Prostate gland (tissue), 2 donors: ENCODE results near the gene RUSF1. TPM values are rescaled to one million over a fixed set of nuclear protein-coding genes. Genes with fewer than 3 reads are reported as not detected.

ENCODE experiments used
- DNase-seq: peaks from one replicate; pipeline ENCODE4 v3.0.0-alpha.2; 2019; ENCODE audit warnings: low spot score
- H3K27ac ChIP-seq, 2 donors: fragments of 200-600 bp; sonication (generic); 2 replicates each; pipeline ENCODE4 v1.5.1; 2017 to 2019
- H3K27me3 ChIP-seq: fragments of 200-600 bp; sonication (generic); replicated peaks from 2 replicates; pipeline ENCODE4 v1.5.1; 2019; ENCODE audit not compliant: insufficient read depth
- H3K36me3 ChIP-seq, 2 donors: fragments of 200-600 bp; sonication (generic); 1 replicate in 1 of 2; 2 replicates in 1 of 2; pipeline versions ENCODE4 v1.5.1 to v1.8.1; 2017 to 2019
- H3K4me1 ChIP-seq: fragments of 200-600 bp; sonication (generic); replicated peaks from 2 replicates; pipeline ENCODE4 v1.5.1; 2019
- H3K4me3 ChIP-seq, 2 donors: fragments of 200-600 bp; sonication (generic); 2 replicates each; pipeline ENCODE4 v1.5.1; 2017 to 2019
- H3K9me3 ChIP-seq: fragments of 200-600 bp; sonication (generic); 2 replicates; pipeline ENCODE4 v1.5.1; 2017
- CTCF ChIP-seq, 4 experiments: fragments of 200-600 bp in 2 of 4; fragments of 450-650 bp in 2 of 4; sonication (generic) in 2 of 4; IDR thresholded peaks; 1 replicate in 3 of 4; 2 replicates in 1 of 4; pipeline ENCODE4 v1.5.1; 2016 to 2019; ENCODE audit warnings: antibody characterized with exemption in 4 of 4, mild to moderate bottlenecking in 2 of 4, moderate library complexity in 2 of 4
- POLR2A ChIP-seq: fragments of 450-650 bp; IDR thresholded peaks from one replicate; pipeline ENCODE4 v1.6.1; 2016; ENCODE audit warnings: antibody characterized with exemption, mild to moderate bottlenecking
- POLR2AphosphoS5 ChIP-seq: sonication (generic); formaldehyde crosslinking; IDR thresholded peaks from one replicate; pipeline ENCODE4 v1.6.1; 2017; ENCODE audit warnings: antibody characterized with exemption
- WGBS: methylation state at CpG from one replicate; pipeline ENCODE4 v1.1.5; 2018; 5-methylcytosine and 5-hydroxymethylcytosine counted together
- intact Hi-C: fragments of 100-400 bp; cut with DNase I; formaldehyde crosslinking; loops from one replicate; pipeline ENCODE4 v1.14.2; 2022
- total RNA-seq, 2 donors: library from RNA; depleted of rRNA; stranded (reverse); fragments of >200 nt; gene quantifications; one replicate each; pipeline ENCODE4 v1.1.0, GENCODE V29; 2016

RUSF1 gene
- total RNA-seq, 2 donors from 2014 or later, result 142 to 153 TPM

- H3K36me3 ChIP-seq, result peaks cover 3 to 11% of the 10 kb centered on the region in 2 donors
- H3K4me1 ChIP-seq, result no peaks in the 10 kb centered on the region
- no peak overlapping the region for H3K4me3 ChIP-seq
- TF ChIP-seq POLR2AphosphoS5 (no peak), POLR2A (no peak), CTCF (IDR thresholded peaks at IDR 0.05) (no peak)
- H3K27ac ChIP-seq, result no peak overlapping the region
- intact Hi-C loops, result no loop called here
- 89% methylated on average over 8 of the region's 8 CpGs for WGBS
- H3K27me3 ChIP-seq, result no peaks in the 10 kb centered on the region
- no peaks in the 10 kb centered on the region for H3K9me3 ChIP-seq
- no peak for DNase-seq
These were observed 16.3 kb downstream of the RUSF1 start for GRCh38 chr16:31491778-31492418.

DNA sequence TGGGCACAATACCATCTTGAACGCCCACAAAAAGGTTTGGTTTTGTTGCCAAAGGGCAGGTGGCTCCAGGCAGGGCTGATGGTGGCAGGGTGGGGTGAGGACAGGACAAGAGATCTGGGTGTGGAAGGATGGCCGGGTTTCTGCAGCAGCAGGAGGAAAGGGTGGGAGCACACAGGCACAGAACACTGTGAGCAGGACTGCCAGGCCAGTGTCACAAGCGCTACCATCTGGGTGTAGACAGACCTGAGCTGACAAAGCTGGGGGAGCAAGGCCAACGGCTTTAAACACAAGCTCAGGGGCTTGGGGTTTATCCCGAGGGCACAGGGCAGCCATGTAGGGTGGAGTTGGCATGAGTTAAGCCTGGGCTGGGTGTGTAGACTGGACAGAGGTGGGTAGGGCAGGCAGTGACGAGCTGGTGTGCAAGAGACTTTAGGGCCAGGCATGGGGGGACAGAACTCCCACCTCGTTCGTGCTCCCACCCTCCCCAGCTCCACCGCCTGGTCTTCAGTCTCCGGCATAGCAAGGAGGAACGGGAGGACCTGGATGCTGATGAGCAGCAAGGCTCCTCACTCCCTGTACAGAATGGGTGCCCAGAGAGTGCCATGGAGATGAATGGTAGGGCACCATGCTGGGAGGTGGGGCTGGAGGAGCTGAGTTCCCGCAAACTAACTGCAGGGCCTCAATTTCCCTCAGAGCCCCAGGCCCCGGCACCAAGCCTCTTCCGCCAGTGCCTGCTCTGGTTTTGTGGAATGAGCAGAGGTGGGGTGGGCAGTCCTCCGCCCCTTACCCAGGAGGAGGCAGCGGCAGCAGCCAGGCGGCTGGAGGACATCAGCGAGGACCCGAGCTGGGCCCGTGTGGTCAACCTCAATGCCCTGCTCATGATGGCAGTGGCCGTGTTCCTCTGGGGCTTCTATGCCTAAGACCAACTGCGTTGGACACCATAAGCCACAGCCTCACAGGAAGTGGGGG, 18.3 kb downstream of the RUSF1 start:
- intact Hi-C loops, result no loop called here
- WGBS, result 90% methylated on average over 22 of the region's 22 CpGs
- H3K9me3 ChIP-seq, result no peaks in the 10 kb centered on the region
- H3K4me3 ChIP-seq, result no peak overlapping the region
- peaks cover 3 to 11% of the 10 kb centered on the region in 2 donors for H3K36me3 ChIP-seq
- no peak for DNase-seq
- no peak for TF ChIP-seq POLR2A
- no peak for TF ChIP-seq CTCF (IDR thresholded peaks at IDR 0.05)
- TF ChIP-seq POLR2AphosphoS5, result no peak
- no peaks in the 10 kb centered on the region for H3K27me3 ChIP-seq
- H3K27ac ChIP-seq, result no peak overlapping the region
- no peaks in the 10 kb centered on the region for H3K4me1 ChIP-seq

DNA sequence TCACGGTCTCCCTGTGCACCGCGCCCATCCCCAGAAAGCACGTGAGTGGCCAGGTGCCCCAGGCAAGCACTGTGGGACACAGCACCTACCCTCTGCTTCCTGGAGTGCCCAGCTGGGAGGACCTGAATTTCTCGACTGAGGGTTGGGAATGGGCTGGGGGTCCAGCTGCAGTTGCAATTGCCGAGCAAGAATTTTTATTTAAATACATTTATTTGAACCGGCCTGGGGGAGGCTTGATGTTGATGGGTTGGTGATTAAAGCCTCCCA, 19.0 kb downstream of the RUSF1 start:
- TF ChIP-seq POLR2A, result no peak
- no peak for TF ChIP-seq CTCF (IDR thresholded peaks at IDR 0.05)
- TF ChIP-seq POLR2AphosphoS5, result no peak
- DNase-seq, result no peak
- 75% methylated on average over 7 of the region's 7 CpGs for WGBS
- intact Hi-C loops, result no loop called here
- Histone ChIP-seq H3K27ac (no peak overlapping the region), H3K36me3 (peaks cover 3 to 11% of the 10 kb centered on the region in 2 donors), H3K4me1 (no peaks in the 10 kb centered on the region), H3K9me3 (no peaks in the 10 kb centered on the region), H3K4me3 (no peak overlapping the region), H3K27me3 (no peaks in the 10 kb centered on the region)

DNA sequence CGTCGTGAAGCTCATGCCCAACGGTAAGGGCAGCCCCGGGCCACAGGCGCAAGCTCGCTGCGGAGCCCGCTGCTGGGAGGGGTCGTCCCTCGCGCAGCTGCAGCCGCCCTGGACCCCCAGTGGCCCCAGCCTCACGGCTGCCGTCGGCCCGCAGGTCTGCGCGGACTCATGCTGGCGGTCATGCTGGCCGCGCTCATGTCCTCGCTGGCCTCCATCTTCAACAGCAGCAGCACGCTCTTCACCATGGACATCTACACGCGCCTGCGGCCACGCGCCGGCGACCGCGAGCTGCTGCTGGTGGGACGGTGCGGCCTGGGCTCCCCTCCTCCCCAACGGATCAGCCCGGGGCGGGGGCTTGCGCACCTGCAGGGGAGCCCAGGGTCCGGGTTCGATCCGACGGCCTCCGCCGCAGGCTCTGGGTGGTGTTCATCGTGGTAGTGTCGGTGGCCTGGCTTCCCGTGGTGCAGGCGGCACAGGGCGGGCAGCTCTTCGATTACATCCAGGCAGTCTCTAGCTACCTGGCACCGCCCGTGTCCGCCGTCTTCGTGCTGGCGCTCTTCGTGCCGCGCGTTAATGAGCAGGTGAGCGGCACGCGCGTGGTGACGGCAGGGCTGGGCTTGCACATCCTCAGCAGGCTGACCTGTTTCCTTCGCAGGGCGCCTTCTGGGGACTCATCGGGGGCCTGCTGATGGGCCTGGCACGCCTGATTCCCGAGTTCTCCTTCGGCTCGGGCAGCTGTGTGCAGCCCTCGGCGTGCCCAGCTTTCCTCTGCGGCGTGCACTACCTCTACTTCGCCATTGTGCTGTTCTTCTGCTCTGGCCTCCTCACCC, 19.5 kb downstream of the RUSF1 start:
- Histone ChIP-seq H3K27ac (no peak overlapping the region), H3K9me3 (no peaks in the 10 kb centered on the region), H3K4me3 (peak overlapping the region; percentile 34 to 36), H3K27me3 (no peaks in the 10 kb centered on the region), H3K4me1 (no peaks in the 10 kb centered on the region), H3K36me3 (peaks cover under 1 to 11% of the 10 kb centered on the region in 2 donors)
- intact Hi-C loops, result no loop called here
- DNase-seq, result no peak
- TF ChIP-seq CTCF (IDR thresholded peaks at IDR 0.05) (no peak), POLR2A (no peak), POLR2AphosphoS5 (no peak)
- 36% methylated on average over 65 of the region's 77 CpGs for WGBS
